ENCODE measurements around the gene EXT2. TPM values are rescaled to one million over a fixed set of nuclear protein-coding genes. Genes with fewer than 3 reads are reported as not detected.

The EXT2 gene
- total and polyA plus RNA-seq, 11 donors, result 12.6 to 41.9 (median 31.9) TPM

DNA sequence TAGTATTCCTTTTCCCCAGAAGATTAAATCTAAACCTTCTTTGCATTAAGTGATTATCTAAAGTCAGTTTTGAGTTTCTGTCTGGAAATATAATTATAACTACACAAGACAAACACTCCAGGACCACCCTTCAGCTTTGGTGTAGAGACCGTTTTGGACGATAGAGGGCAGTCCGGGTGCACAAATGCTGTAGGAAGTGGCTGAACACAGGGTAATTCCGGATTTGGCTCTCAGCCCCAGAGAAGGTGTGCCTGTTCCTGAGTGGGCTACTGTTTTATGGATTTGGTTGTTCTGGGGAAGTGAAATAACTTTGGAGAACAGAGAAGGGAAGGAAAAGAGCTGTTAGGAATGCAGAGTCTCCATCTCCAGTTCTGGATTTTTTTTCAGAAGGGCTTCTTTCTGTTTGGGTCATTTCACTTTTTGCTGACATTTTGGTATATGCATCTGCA, 14.8 kb downstream of the EXT2 start:
- Histone ChIP-seq H3K4me3 (no peak overlapping the region), H3K9me3 (no peaks in the 10 kb centered on the region), H3K27ac (no peak overlapping the region), H3K36me3 (peaks cover 0 to 53% (median 40%) of the 10 kb centered on the region in 9 donors), H3K4me1 (peaks cover 7 to 38% (median 19%) of the 10 kb centered on the region in 12 donors), H3K27me3 (no peaks in the 10 kb centered on the region)
- 4 to 9% (median 7%) methylated on average over 4 of the region's 4 CpGs for WGBS, 4 donors
- DNase-seq, result peak; percentile 46 to 77 (median 70)
- TF ChIP-seq POLR2A (IDR thresholded peaks at IDR 0.05), result no peak
- TF ChIP-seq, protein P1, sequence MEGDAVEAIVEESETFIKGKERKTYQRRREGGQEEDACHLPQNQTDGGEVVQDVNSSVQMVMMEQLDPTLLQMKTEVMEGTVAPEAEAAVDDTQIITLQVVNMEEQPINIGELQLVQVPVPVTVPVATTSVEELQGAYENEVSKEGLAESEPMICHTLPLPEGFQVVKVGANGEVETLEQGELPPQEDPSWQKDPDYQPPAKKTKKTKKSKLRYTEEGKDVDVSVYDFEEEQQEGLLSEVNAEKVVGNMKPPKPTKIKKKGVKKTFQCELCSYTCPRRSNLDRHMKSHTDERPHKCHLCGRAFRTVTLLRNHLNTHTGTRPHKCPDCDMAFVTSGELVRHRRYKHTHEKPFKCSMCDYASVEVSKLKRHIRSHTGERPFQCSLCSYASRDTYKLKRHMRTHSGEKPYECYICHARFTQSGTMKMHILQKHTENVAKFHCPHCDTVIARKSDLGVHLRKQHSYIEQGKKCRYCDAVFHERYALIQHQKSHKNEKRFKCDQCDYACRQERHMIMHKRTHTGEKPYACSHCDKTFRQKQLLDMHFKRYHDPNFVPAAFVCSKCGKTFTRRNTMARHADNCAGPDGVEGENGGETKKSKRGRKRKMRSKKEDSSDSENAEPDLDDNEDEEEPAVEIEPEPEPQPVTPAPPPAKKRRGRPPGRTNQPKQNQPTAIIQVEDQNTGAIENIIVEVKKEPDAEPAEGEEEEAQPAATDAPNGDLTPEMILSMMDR (IDR thresholded peaks at IDR 0.05), result peak; percentile 69 to 88 (median 78)
- ATAC-seq, result peak; percentile 53 to 85 (median 78)
- intact Hi-C loops (cut with DNase I), result loop anchor here in 7 of 10 donors (1.0 to 10.0 kb wide), 4 partner anchors 175 to 432 kb away; no protein-coding TSS in a partner anchor

DNA sequence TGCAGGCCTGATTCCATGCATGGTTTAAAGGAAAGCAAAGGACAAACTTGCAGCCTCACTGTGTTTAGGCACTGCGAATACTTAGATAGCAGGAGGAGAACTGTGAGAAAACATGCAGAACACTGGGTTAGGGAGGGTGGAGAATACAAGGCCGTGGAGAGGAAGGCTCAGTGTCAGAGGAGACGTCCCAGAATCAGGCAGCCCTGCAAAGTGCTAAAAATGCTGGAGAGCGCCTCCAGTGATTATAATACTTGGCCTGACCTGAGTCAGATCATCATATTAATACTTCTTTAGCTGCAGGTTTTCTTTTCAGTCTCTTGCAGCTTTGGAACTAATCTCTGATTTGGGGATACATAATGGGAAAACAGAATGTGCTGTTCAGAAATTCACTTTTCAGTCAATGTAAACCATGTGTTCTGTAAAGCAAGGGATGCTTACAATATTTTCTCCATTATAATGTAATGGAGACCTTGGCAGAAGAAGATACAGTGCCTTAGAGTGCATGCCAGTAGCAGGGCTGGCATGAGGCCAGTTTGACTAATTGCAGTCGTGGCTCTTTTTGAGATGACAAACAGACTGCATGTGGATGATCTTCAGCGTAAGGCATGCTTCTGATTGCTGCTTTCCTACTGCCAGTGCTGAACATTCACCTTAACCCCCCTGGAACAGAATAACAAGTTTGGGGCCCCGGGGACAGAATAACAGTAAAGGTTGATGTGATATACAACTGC, 16.8 kb downstream of the EXT2 start:
- no peak overlapping the region for H3K4me3 ChIP-seq
- intact Hi-C loops (cut with DNase I), result loop anchor here in 7 of 10 donors (5.0 to 10.0 kb wide), 3 partner anchors 173 to 430 kb away; no protein-coding TSS in a partner anchor
- H3K4me1 ChIP-seq, result peaks cover 7 to 45% (median 26%) of the 10 kb centered on the region in 12 donors
- no peak overlapping the region for H3K27ac ChIP-seq
- TF ChIP-seq, protein P1 (IDR thresholded peaks at IDR 0.05), result no peak
- no peak for TF ChIP-seq POLR2A (IDR thresholded peaks at IDR 0.05)
- DNase-seq (peak; percentile 47 to 77 (median 62)), ATAC-seq (peak in 3 of 4 donors; percentile 54 to 74 (median 61))
- peaks cover 0 to 71% (median 56%) of the 10 kb centered on the region in 9 donors for H3K36me3 ChIP-seq
- no peaks in the 10 kb centered on the region for H3K9me3 ChIP-seq
- 35 to 44% (median 42%) methylated on average over 7 of the region's 7 CpGs for WGBS, 4 donors
- no peaks in the 10 kb centered on the region for H3K27me3 ChIP-seq

DNA sequence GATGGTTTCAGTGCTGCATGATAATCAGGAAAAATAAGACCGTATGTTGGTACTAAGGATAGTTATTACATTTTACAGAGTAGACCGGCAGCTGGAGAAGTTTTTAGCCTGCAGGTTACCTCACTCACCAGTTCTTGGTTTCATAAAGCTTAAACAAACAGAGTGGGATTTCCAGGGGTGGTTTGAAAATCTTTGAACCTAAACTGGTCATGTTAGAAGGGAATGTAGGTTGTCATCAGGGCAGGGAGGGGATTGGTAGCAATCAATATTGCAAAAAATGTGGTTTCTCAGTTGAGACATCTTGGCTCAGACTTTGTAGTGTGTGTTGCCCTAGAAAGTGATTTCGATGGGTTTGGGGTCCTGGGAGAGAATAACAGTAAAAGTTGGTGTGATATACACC, 17.5 kb downstream of the EXT2 start:
- Histone ChIP-seq H3K36me3 (peaks cover 0 to 73% (median 57%) of the 10 kb centered on the region in 9 donors), H3K9me3 (no peaks in the 10 kb centered on the region), H3K27ac (no peak overlapping the region), H3K27me3 (no peaks in the 10 kb centered on the region), H3K4me3 (no peak overlapping the region), H3K4me1 (peaks cover 7 to 45% (median 26%) of the 10 kb centered on the region in 12 donors)
- intact Hi-C loops (cut with DNase I), result loop anchor here in 7 of 10 donors (5.0 to 10.0 kb wide), 3 partner anchors 172 to 429 kb away; no protein-coding TSS in a partner anchor
- ATAC-seq, result no peak
- TF ChIP-seq, protein P1 (IDR thresholded peaks at IDR 0.05), result no peak
- TF ChIP-seq POLR2A (IDR thresholded peaks at IDR 0.05), result no peak
- 75 to 89% (median 85%) methylated on average over 3 of the region's 3 CpGs for WGBS, 4 donors
- no peak for DNase-seq

DNA sequence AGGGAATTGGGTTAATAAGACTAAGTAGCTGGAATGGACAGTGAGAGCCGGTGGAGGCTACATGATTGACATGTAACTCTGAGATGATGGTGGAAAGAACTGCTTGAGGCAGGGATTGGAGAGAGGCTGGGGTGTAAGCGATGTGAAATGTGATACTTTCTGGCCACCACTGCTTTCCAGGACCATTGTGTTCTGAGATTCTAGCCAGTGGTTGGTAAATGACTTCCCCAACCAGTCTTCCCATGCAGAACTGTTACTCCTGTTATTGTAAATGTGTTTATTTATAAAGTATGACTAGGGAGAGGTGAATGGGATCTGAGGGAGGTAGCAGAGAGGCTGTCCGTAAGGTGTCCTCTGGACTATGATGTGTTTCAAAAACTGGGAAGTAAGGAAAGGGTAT, 18.1 kb downstream of the EXT2 start:
- no peaks in the 10 kb centered on the region for H3K9me3 ChIP-seq
- H3K27me3 ChIP-seq, result no peaks in the 10 kb centered on the region
- TF ChIP-seq, protein P1 (IDR thresholded peaks at IDR 0.05), result no peak
- no peak for TF ChIP-seq POLR2A (IDR thresholded peaks at IDR 0.05)
- intact Hi-C loops (cut with DNase I), result loop anchor here in 7 of 10 donors (5.0 to 10.0 kb wide), 3 partner anchors 171 to 429 kb away; no protein-coding TSS in a partner anchor
- H3K4me1 ChIP-seq, result peaks cover 7 to 45% (median 26%) of the 10 kb centered on the region in 12 donors
- no peak overlapping the region for H3K4me3 ChIP-seq
- WGBS, 4 donors, result 84 to 89% (median 88%) methylated on average over 3 of the region's 3 CpGs
- ATAC-seq (no peak), DNase-seq (no peak)
- no peak overlapping the region for H3K27ac ChIP-seq
- peaks cover 0 to 67% (median 51%) of the 10 kb centered on the region in 9 donors for H3K36me3 ChIP-seq
